ENCODE data around the gene CMIP.

The CMIP gene

DNA sequence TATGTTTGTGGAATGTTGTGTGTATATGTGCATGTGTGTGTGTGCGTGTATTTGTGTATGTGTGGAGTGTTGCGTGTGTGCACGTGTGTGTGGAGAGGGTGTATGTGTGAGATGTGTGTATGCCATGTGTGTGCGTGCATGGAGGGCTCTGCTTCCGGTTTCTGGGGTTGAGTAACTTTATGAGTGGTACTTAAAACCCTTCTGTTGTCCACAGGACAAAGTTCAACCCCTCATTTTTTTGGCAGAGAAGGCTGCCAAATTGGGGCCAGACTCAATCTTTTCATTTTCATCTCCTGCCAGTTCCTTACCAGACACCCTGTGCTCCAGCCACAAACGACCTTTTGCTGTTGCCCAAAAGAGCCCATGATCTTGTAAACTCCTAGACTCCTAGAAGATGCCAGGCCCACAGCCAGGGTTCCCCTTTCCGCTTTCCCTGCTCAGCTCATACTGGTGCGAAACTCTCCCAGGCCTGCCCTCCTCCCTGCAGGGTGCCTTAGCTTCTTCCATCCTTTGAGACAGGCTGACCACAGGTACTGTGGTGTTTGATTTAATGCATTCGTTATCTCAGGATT lies 100.2 kb downstream of the CMIP start:
- Histone ChIP-seq H3K9me3 (replicated peaks in 1 of 11) (no peaks in the 10 kb centered on the region), H3K4me3 (peak overlapping the region in 2 of 10 experiments; percentile 1 to 37; a peak in 1 of 20 replicates), H3K9ac (peak overlapping the region in 5 of 11 experiments; percentile 12 to 56 (median 20); a peak in 6 of 22 replicates), H3K4me1 (peaks cover 86 to 100% (median 99%) of the 10 kb centered on the region in 10 experiments), H4K20me1 (peaks cover 100% of the 10 kb centered on the region in 11 experiments), H3K4me2 (peak overlapping the region; percentile 76 to 92 (median 83)), H3K36me3 (peaks cover 0 to 28% (median 6%) of the 10 kb centered on the region in 11 experiments; a peak in 9 of 22 replicates), H3K27me3 (no peaks in the 10 kb centered on the region), H3K27ac (peak overlapping the region in 4 of 11 experiments; percentile 4 to 41 (median 19); a peak in 6 of 22 replicates)
- no peak for TF ChIP-seq Cebpa-rat (IDR thresholded peaks at IDR 0.05)

DNA sequence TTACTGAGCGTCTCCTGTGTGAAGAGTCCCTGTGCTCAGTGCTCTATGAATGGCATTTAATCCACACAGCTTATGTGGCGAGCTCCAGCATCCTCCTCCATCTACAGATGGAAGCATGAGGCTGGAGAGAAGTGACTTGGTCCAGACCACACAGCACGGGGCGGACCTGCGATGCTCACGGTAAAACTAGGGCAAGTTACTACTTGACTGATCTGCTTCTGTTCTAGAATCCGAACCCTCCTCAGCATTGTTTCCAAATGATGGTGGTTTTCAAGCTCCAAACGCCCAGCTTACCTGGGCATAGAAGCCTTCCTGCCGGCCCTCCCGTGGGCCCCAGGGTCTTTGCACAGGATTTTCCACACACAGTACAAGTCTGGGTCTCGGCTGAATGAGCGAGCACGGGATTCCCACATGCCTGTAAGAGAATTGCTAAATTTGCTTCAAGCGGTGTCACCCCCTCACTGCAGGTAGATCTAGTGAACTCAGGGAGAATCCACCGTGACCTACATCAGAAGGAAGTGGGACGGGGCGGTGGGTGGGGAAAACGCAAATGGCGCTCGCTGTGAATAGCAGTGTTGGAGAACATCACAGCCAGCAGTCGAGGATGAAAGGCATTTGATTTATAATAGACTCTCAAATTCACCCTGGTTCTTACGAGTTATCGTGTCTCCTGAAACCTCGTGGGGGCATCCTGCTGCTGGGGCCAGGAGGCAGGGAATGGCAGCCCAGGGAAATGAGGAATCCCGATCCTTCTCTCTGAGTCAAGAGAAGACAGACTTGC lies 101.1 kb downstream of the CMIP start:
- Histone ChIP-seq H3K36me3 (peaks cover 0 to 33% (median 6%) of the 10 kb centered on the region in 11 experiments; a peak in 10 of 22 replicates), H4K20me1 (peaks cover 100% of the 10 kb centered on the region in 11 experiments), H3K27ac (no peak overlapping the region), H3K9me3 (replicated peaks in 1 of 11) (no peaks in the 10 kb centered on the region), H3K9ac (no peak overlapping the region), H3K4me2 (peak overlapping the region; percentile 76 to 92 (median 83)), H3K4me1 (peaks cover 86 to 100% (median 100%) of the 10 kb centered on the region in 10 experiments), H3K4me3 (no peak overlapping the region), H3K27me3 (no peaks in the 10 kb centered on the region)
- TF ChIP-seq Cebpa-rat (IDR thresholded peaks at IDR 0.05) = no peak

DNA sequence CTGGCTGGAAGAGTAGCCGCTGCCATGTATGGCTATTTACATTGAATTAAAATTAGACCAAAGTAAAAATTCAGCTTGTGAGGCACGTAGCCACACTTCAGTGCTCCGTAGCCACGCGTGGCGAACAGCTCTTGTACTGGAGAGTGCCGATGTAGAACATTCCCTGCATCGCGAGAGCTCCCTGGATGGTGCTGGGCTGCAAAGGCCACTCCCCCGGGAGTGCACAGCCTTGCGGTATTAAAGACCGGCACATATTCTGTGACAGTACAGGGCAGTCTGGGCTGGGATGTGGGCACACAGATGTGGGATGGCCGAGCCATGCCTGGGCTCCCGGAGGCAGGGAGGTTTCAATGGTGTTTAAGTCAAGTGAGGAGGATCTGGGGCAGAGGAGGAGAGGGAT lies 102.2 kb downstream of the CMIP start:
- TF ChIP-seq Cebpa-rat (IDR thresholded peaks at IDR 0.05) = no peak
- peaks cover 86 to 100% (median 100%) of the 10 kb centered on the region in 10 experiments for H3K4me1 ChIP-seq
- no peak overlapping the region; a peak in 1 of 20 replicates for H3K4me3 ChIP-seq
- no peaks in the 10 kb centered on the region for H3K9me3 ChIP-seq (replicated peaks in 1 of 11)
- peak overlapping the region; percentile 76 to 92 (median 83) for H3K4me2 ChIP-seq
- peak overlapping the region in 1 of 11 experiments; percentile 13; a peak in 1 of 22 replicates for H3K27ac ChIP-seq
- H3K9ac ChIP-seq = peak overlapping the region in 5 of 11 experiments; percentile 6 to 21 (median 13); a peak in 4 of 22 replicates
- H4K20me1 ChIP-seq = peaks cover 100% of the 10 kb centered on the region in 11 experiments
- H3K27me3 ChIP-seq = no peaks in the 10 kb centered on the region
- peaks cover 0 to 33% (median 6%) of the 10 kb centered on the region in 11 experiments; a peak in 10 of 22 replicates for H3K36me3 ChIP-seq

DNA sequence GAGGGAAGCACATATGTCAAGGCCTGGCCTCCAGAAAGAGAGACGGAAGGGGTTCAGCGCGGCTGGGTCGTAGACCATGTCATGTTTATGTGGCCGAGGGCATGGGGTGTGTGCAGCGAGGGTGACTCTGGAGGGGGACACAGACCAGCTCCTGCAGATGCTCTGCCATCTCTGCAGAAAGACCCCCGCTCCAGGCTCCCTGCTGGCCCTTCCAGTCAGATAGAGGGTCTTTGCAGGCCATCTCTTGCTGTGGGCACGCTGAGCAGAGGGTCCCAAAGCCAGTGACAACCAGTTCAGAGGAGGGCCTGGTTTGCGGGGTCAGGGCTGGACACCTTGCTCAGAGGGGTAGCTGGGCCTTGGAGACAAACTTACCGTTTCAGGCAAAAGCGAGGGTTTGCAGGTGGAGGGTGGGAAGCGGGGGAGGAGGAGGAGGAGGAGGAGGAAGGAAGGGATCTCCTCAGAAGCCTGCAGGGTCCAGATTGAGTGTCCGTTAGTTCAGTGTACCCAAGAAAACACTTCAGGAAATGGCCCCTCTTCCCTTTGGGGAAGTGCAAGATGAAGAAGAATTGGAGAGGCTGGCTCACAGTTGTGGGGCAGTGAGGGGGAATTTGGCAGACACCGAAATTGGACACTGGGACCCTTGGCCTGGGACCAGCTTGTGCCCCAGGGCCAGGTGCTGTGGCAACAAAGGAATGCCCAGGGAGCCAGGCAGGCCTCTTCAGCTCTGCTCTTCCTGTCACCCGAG lies 102.8 kb downstream of the CMIP start:
- peak overlapping the region; percentile 76 to 92 (median 83) for H3K4me2 ChIP-seq
- H3K27ac ChIP-seq = peak overlapping the region in 1 of 11 experiments; percentile 13; a peak in 2 of 22 replicates

DNA sequence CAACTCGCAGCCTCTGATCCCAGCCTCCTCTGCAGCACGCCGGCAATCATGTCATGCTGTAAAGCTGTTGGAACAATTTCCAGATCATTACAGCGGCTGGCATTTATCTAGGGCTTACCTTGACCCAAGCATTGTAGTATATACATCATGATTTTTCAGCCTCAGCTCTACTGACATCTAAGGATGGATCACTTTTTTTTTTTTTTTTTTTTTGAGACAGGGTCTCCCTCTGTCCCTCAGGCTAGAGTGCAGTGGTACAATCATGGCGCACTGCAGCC lies 103.3 kb downstream of the CMIP start:
- no peaks in the 10 kb centered on the region for H3K27me3 ChIP-seq
- H3K27ac ChIP-seq = no peak overlapping the region; a peak in 1 of 22 replicates
- H3K9me3 ChIP-seq (replicated peaks in 1 of 11) = no peaks in the 10 kb centered on the region
- H4K20me1 ChIP-seq = peaks cover 100% of the 10 kb centered on the region in 11 experiments
- H3K4me1 ChIP-seq = peaks cover 86 to 100% (median 100%) of the 10 kb centered on the region in 10 experiments
- TF ChIP-seq Cebpa-rat (IDR thresholded peaks at IDR 0.05) = no peak
- peak overlapping the region; percentile 76 to 92 (median 83) for H3K4me2 ChIP-seq
- no peak overlapping the region for H3K4me3 ChIP-seq
- H3K9ac ChIP-seq = no peak overlapping the region
- peaks cover 0 to 33% (median 6%) of the 10 kb centered on the region in 11 experiments; a peak in 11 of 22 replicates for H3K36me3 ChIP-seq

More for the DNA sequence above, 102.8 kb downstream of the CMIP start:
- Histone ChIP-seq H3K9ac (peak overlapping the region in 5 of 11 experiments; percentile 6 to 29 (median 13); a peak in 4 of 22 replicates), H3K27me3 (no peaks in the 10 kb centered on the region), H3K4me3 (no peak overlapping the region; a peak in 1 of 20 replicates), H3K4me1 (peaks cover 86 to 100% (median 100%) of the 10 kb centered on the region in 10 experiments), H4K20me1 (peaks cover 100% of the 10 kb centered on the region in 11 experiments), H3K9me3 (replicated peaks in 1 of 11) (no peaks in the 10 kb centered on the region), H3K36me3 (peaks cover 0 to 33% (median 6%) of the 10 kb centered on the region in 11 experiments; a peak in 10 of 22 replicates)
- peak in 1 of 11 experiments; percentile 6; a peak in 1 of 22 replicates for TF ChIP-seq Cebpa-rat (IDR thresholded peaks at IDR 0.05)

DNA sequence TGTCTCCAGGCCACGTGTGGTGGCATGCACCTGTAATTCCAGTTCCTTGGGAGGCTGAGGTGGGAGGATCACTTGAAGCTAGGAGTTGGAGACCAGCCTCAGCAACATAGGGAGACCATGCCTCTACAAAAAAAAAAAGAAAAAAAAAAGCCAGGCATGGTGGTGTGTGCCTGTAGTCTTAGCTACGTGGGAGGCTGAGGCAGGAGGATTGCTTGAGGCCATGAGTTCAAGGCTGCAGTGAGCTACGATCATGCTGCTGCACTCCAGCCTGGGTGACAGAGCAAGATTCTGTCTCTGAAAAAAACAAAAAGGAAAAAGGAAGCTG lies 103.9 kb downstream of the CMIP start:
- no peaks in the 10 kb centered on the region for H3K27me3 ChIP-seq
- H3K4me3 ChIP-seq = no peak overlapping the region
- H4K20me1 ChIP-seq = peaks cover 100% of the 10 kb centered on the region in 11 experiments
- H3K4me1 ChIP-seq = peaks cover 86 to 100% (median 100%) of the 10 kb centered on the region in 10 experiments
- peak overlapping the region in 5 of 11 experiments; percentile 24 to 92 (median 84); a peak in 8 of 22 replicates for H3K4me2 ChIP-seq
- no peak for TF ChIP-seq Cebpa-rat (IDR thresholded peaks at IDR 0.05)
- H3K36me3 ChIP-seq = peaks cover 0 to 34% (median 6%) of the 10 kb centered on the region in 11 experiments; a peak in 11 of 22 replicates
- no peak overlapping the region for H3K9ac ChIP-seq
- H3K27ac ChIP-seq = no peak overlapping the region
- no peaks in the 10 kb centered on the region for H3K9me3 ChIP-seq (replicated peaks in 1 of 11)

DNA sequence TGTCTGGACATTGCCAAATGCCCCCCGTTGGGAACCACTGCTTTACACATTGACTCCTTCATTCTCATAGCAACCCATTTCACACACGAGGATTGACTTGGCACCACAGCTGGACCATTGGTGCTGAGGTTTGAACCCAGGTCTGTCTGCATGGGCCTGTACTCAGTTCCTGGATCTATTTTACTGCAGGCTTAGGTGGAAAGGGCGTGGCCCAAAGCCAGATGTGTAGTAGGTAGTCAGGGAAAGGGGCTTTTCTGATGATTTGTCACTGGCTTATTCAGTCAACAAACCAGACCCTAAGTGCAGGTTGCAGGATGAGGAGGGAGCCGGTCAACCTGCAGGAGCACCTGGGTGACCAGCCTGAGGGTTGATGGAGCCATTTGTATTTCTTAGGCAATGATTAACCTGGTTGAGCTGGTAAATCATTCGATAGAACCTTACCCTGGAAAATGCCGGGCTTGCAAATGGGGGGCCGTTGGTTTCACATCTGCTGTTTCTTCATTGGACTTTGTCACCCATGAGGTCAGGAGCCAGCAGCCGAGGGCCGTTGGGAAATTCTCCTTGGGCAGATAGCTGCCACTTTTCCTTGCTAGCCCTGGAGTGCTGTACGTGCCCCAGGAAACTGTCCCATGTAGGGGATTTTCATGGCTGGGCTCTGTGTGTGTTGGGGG lies 104.4 kb downstream of the CMIP start:
- Histone ChIP-seq H4K20me1 (peaks cover 100% of the 10 kb centered on the region in 11 experiments), H3K9ac (no peak overlapping the region), H3K4me1 (peaks cover 86 to 100% (median 97%) of the 10 kb centered on the region in 10 experiments), H3K4me2 (peak overlapping the region in 5 of 11 experiments; percentile 5 to 92 (median 84); a peak in 6 of 22 replicates), H3K36me3 (peaks cover 0 to 37% (median 9%) of the 10 kb centered on the region in 11 experiments; a peak in 11 of 22 replicates), H3K27ac (no peak overlapping the region), H3K4me3 (no peak overlapping the region), H3K9me3 (replicated peaks in 1 of 11) (no peaks in the 10 kb centered on the region), H3K27me3 (no peaks in the 10 kb centered on the region)
- TF ChIP-seq Cebpa-rat (IDR thresholded peaks at IDR 0.05) = no peak
